Measurements from ENCODE around the gene AGPS. TPM values are rescaled to one million over a fixed set of nuclear protein-coding genes. Genes with fewer than 3 reads are reported as not detected.
"Not testable (repeated sequence)": the region's sequence is repeated elsewhere in the genome, so short reads cannot be mapped to it uniquely, and the experiment has no call there.

The AGPS gene
- total and polyA plus RNA-seq, 2 donors (not counting 1 experiment from before 2014, with no cell fraction given): 2.2 to 25.5 TPM

- Mint-ChIP-seq H3K9me3 (ENCODE audit: insufficient read depth) (no peaks in the 10 kb centered on the region), H3K4me3 (no peak overlapping the region), H3K27ac (no peak overlapping the region), H3K27me3 (no peaks in the 10 kb centered on the region), H3K4me1 (peaks cover 15% of the 10 kb centered on the region)
- H3K79me2 ChIP-seq (ENCODE audit: control insufficient read depth, insufficient read depth, low read length): no peaks in the 10 kb centered on the region
- TF ChIP-seq EZH2 (IDR thresholded peaks at IDR 0.05; ENCODE audit: borderline replicate concordance, insufficient read depth, low read depth, low read length, poor library complexity, severe bottlenecking): no peak
- no peak for TF ChIP-seq CTCF (IDR thresholded peaks at IDR 0.05)
- ChIA-PET CTCF (interaction anchor here (0.6 to 3.2 kb wide), 2 partner anchors 13 to 75 kb away, joined by 3 to 14 read pairs; no protein-coding TSS in a partner anchor), POLR2A (no interaction called here)
- H3K27me3 ChIP-seq (replicated peaks in 1 of 4; ENCODE audit: control extremely low read depth in 1 of 4, control insufficient read depth in 3 of 4, insufficient read depth in 4 of 4, low read length in 3 of 4): no peaks in the 10 kb centered on the region
- H4K20me1 ChIP-seq (ENCODE audit: control insufficient read depth, insufficient read depth, low read length, poor library complexity, severe bottlenecking): no peaks in the 10 kb centered on the region
- H3K9ac ChIP-seq (ENCODE audit: low read length): no peak overlapping the region
- ATAC-seq (ENCODE audit: low read depth) (no peak), DNase-seq (no peak)
- 98% methylated on average over 3 of the region's 3 CpGs for WGBS (ENCODE audit: insufficient coverage)
- no peaks in the 10 kb centered on the region for H3K9me3 ChIP-seq (ENCODE audit: control extremely low read depth in 1 of 3, control insufficient read depth in 2 of 3, insufficient read depth in 1 of 3, low read length in 2 of 3)
- no peak overlapping the region for H3K27ac ChIP-seq (ENCODE audit: low read length in 2 of 2)
- H3K4me1 ChIP-seq (ENCODE audit: control insufficient read depth in 2 of 2, insufficient read depth in 2 of 2, low read length in 2 of 2): no peaks in the 10 kb centered on the region
- no peak overlapping the region for H2AFZ ChIP-seq (ENCODE audit: insufficient read depth, low read depth, low read length, poor library complexity, severe bottlenecking)
- H3K4me3 ChIP-seq (ENCODE audit: control extremely low read depth in 1 of 5, extremely low read depth in 1 of 5, insufficient read depth in 1 of 5, low read depth in 2 of 5, low read length in 4 of 5): no peak overlapping the region
- H3K36me3 ChIP-seq (replicated peaks in 1 of 2; ENCODE audit: control extremely low read depth in 1 of 2, control insufficient read depth in 1 of 2, extremely low read depth in 1 of 2, insufficient read depth in 2 of 2, low read length in 1 of 2): no peaks in the 10 kb centered on the region
- no peak overlapping the region for H3K4me2 ChIP-seq (replicated peaks; ENCODE audit: low read depth, low read length, poor library complexity, severe bottlenecking)
- intact Hi-C loops (cut with micrococcal nuclease): no loop called here
Observed at GRCh38 chr2:177348733-177349693, 43.6 kb upstream of the AGPS start.

GRCh38 chr2:177350624-177351023, 41.9 kb upstream of the AGPS start:
- H3K27ac Mint-ChIP-seq; H3K36me3 ChIP-seq (replicated peaks in 1 of 2; ENCODE audit: control extremely low read depth in 1 of 2, control insufficient read depth in 1 of 2, extremely low read depth in 1 of 2, insufficient read depth in 2 of 2, low read length in 1 of 2); H3K27me3 Mint-ChIP-seq; H4K20me1 ChIP-seq (ENCODE audit: control insufficient read depth, insufficient read depth, low read length, poor library complexity, severe bottlenecking); H2AFZ ChIP-seq (ENCODE audit: insufficient read depth, low read depth, low read length, poor library complexity, severe bottlenecking); H3K4me3 Mint-ChIP-seq; H3K4me1 ChIP-seq (ENCODE audit: control insufficient read depth in 2 of 2, insufficient read depth in 2 of 2, low read length in 2 of 2); H3K4me2 ChIP-seq (replicated peaks; ENCODE audit: low read depth, low read length, poor library complexity, severe bottlenecking); H3K9ac ChIP-seq (ENCODE audit: low read length); H3K27ac ChIP-seq (ENCODE audit: low read length in 2 of 2); H3K79me2 ChIP-seq (ENCODE audit: control insufficient read depth, insufficient read depth, low read length); H3K9me3 Mint-ChIP-seq (ENCODE audit: insufficient read depth); H3K27me3 ChIP-seq (replicated peaks in 1 of 4; ENCODE audit: control extremely low read depth in 1 of 4, control insufficient read depth in 3 of 4, insufficient read depth in 4 of 4, low read length in 3 of 4); POLR2A ChIA-PET; H3K9me3 ChIP-seq (ENCODE audit: control extremely low read depth in 1 of 3, control insufficient read depth in 2 of 3, insufficient read depth in 1 of 3, low read length in 2 of 3); DNase-seq; ATAC-seq (ENCODE audit: low read depth); H3K4me3 ChIP-seq (ENCODE audit: control extremely low read depth in 1 of 5, extremely low read depth in 1 of 5, insufficient read depth in 1 of 5, low read depth in 2 of 5, low read length in 4 of 5): not testable (repeated sequence)
- peaks cover 13% of the 10 kb centered on the region for H3K4me1 Mint-ChIP-seq
- intact Hi-C loops (cut with micrococcal nuclease): loop anchor here (5.0 kb wide), 1 partner anchor 42 kb away; the partner anchor contains the start of gene AGPS
- CTCF ChIA-PET: interaction anchor here (0.8 to 3.2 kb wide), 4 partner anchors 10 to 17 kb away, joined by 3 to 14 read pairs (median 3); no protein-coding TSS in a partner anchor
- 94% methylated on average over 1 of the region's 1 CpG for WGBS (ENCODE audit: insufficient coverage)

GRCh38 chr2:177351121-177351520, 41.5 kb upstream of the AGPS start:
- H3K4me3 ChIP-seq (ENCODE audit: control extremely low read depth in 1 of 5, extremely low read depth in 1 of 5, insufficient read depth in 1 of 5, low read depth in 2 of 5, low read length in 4 of 5); H3K79me2 ChIP-seq (ENCODE audit: control insufficient read depth, insufficient read depth, low read length); H3K27ac ChIP-seq (ENCODE audit: low read length in 2 of 2); H3K36me3 ChIP-seq (replicated peaks in 1 of 2; ENCODE audit: control extremely low read depth in 1 of 2, control insufficient read depth in 1 of 2, extremely low read depth in 1 of 2, insufficient read depth in 2 of 2, low read length in 1 of 2); H3K9me3 Mint-ChIP-seq (ENCODE audit: insufficient read depth); ATAC-seq (ENCODE audit: low read depth); H3K4me2 ChIP-seq (replicated peaks; ENCODE audit: low read depth, low read length, poor library complexity, severe bottlenecking); H3K27me3 Mint-ChIP-seq; H3K4me3 Mint-ChIP-seq; H3K27ac Mint-ChIP-seq; H4K20me1 ChIP-seq (ENCODE audit: control insufficient read depth, insufficient read depth, low read length, poor library complexity, severe bottlenecking); H3K27me3 ChIP-seq (replicated peaks in 1 of 4; ENCODE audit: control extremely low read depth in 1 of 4, control insufficient read depth in 3 of 4, insufficient read depth in 4 of 4, low read length in 3 of 4); H3K4me1 ChIP-seq (ENCODE audit: control insufficient read depth in 2 of 2, insufficient read depth in 2 of 2, low read length in 2 of 2); H3K9ac ChIP-seq (ENCODE audit: low read length); POLR2A ChIA-PET; DNase-seq; H3K9me3 ChIP-seq (ENCODE audit: control extremely low read depth in 1 of 3, control insufficient read depth in 2 of 3, insufficient read depth in 1 of 3, low read length in 2 of 3); H2AFZ ChIP-seq (ENCODE audit: insufficient read depth, low read depth, low read length, poor library complexity, severe bottlenecking): not testable (repeated sequence)
- WGBS (ENCODE audit: insufficient coverage): 100% methylated on average over 1 of the region's 1 CpG
- CTCF ChIA-PET: interaction anchor here (0.8 to 3.2 kb wide), 4 partner anchors 10 to 17 kb away, joined by 3 to 14 read pairs (median 3); no protein-coding TSS in a partner anchor
- intact Hi-C loops (cut with micrococcal nuclease): loop anchor here (5.0 kb wide), 1 partner anchor 41 kb away; the partner anchor contains the start of gene AGPS
- H3K4me1 Mint-ChIP-seq: peaks cover 13% of the 10 kb centered on the region

All from B cell (primary cell).